Cardiac atrium fibroblast (primary cell): ENCODE results near the gene SLC17A1. TPM values are rescaled to one million over a fixed set of nuclear protein-coding genes. Genes with fewer than 3 reads are reported as not detected.

ENCODE experiments used
- total RNA-seq: library from RNA; depleted of rRNA; stranded (reverse); fragments of >200 nt; gene quantifications from 2 replicates; pipeline ENCODE4 v1.2.3, GENCODE V29; 2015

SLC17A1 gene, protein sequence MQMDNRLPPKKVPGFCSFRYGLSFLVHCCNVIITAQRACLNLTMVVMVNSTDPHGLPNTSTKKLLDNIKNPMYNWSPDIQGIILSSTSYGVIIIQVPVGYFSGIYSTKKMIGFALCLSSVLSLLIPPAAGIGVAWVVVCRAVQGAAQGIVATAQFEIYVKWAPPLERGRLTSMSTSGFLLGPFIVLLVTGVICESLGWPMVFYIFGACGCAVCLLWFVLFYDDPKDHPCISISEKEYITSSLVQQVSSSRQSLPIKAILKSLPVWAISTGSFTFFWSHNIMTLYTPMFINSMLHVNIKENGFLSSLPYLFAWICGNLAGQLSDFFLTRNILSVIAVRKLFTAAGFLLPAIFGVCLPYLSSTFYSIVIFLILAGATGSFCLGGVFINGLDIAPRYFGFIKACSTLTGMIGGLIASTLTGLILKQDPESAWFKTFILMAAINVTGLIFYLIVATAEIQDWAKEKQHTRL
- not detected in 2 replicates for total RNA-seq

DNA sequence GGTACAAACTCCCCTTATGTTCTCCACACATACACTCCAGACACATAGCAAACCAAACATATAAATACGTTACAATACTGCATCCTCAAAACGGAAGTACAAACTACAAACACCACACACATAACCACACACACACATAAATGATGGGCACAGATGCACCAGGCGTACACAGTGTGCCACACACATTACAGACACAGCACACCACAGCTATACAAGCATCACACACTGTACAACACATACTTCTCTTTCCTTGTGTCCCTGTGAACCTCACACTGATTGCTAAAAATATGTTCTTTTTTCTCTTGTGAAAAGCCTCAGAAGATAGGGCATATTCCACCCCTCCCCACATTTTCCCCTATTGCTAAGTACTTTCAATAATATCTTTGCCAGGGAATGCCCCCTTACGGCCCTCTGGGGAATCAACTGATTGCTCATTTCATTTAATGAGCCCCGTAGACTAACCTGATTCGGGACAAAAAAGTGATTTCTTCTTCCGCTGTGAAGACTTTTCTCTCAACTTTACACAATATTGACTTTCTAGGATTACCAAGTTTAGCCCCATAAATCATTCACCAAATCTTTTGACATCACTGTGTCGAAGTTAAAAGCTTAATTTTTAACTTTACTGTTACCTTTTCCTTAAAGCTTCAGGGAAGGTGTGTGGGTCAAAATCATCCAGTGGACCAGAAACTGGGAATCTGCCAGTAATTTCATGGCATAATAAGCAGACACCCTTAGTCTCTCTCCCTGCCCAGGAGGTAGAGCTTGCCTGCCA lies at the start of gene SLC17A1:
SLC17A1 (minus strand) TSS at position 521 of the 775 bp plus-strand sequence. CDS start 1,495 bp downstream, outside the sequence.

DNA sequence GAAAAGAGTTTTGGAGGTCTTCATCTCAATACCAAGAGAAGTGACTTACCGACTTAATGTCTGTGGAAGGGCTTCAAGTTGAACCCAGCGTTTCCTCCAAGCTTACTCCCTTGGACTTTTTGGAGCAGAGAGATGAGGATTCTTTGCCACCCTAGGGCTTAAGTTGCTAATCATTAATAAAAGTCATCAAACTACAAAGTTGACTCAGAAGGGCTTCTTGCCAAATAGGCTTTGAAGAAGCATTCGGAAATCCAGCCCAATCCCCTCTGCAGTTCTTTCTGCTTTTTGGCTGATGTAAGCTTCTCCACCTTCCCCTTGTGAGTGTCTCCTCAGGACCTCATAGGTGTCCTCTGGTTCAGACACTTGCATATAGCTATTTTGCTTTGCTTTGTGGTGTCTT lies 42.3 kb upstream of the SLC17A1 start, which contains the start of gene SLC17A3:
SLC17A3 (minus strand) TSS at position 126 of the 400 bp plus-strand sequence. CDS start 5,856 bp downstream, outside the sequence.

DNA sequence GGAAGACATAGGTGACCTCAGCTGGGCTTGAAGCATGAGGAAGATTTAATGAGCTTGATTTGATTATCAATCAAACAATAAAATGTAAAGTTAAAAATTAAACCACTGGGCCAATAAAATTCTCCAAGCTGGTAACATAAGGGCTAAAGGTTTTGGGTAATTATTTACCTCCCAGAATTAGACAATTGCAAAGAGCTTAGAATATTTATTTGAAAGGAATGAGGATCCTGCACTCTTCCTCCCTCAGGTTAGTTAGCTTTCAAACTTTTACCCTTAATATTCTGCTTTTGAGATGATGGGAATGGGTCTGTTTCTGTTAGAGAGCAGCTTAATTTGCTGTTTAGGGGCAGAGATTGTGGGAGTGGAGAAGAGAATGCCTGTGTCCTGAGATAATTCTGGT lies 77.3 kb downstream of the SLC17A1 start, which contains the start of gene SLC17A4:
SLC17A4 (plus strand) TSS at position 208 of the 400 bp plus-strand sequence. CDS start 7,221 bp downstream, outside the sequence.

Other genes with a start within 250 kb of the SLC17A1 start
- gene SCGN, start 179.8 kb downstream of the SLC17A1 start, total RNA-seq = not detected in 2 replicates
- gene SLC17A4, start 77.3 kb downstream of the SLC17A1 start, total RNA-seq = not detected in 2 replicates
- gene SLC17A3, start 42.2 kb upstream of the SLC17A1 start, total RNA-seq = not detected in 2 replicates
- not detected in 2 replicates for gene SLC17A2, start 98.6 kb upstream of the SLC17A1 start, total RNA-seq
- 7.0 and 9.2 TPM in 2 replicates for gene TRIM38, start 130.8 kb upstream of the SLC17A1 start, total RNA-seq